ENCODE measurements around the gene TMPRSS7. TPM values are rescaled to one million over a fixed set of nuclear protein-coding genes. Genes with fewer than 3 reads are reported as not detected.
A peak's percentile ranks its signal among the peaks of the same experiment; 100 is the strongest.

Gene TMPRSS7, protein sequence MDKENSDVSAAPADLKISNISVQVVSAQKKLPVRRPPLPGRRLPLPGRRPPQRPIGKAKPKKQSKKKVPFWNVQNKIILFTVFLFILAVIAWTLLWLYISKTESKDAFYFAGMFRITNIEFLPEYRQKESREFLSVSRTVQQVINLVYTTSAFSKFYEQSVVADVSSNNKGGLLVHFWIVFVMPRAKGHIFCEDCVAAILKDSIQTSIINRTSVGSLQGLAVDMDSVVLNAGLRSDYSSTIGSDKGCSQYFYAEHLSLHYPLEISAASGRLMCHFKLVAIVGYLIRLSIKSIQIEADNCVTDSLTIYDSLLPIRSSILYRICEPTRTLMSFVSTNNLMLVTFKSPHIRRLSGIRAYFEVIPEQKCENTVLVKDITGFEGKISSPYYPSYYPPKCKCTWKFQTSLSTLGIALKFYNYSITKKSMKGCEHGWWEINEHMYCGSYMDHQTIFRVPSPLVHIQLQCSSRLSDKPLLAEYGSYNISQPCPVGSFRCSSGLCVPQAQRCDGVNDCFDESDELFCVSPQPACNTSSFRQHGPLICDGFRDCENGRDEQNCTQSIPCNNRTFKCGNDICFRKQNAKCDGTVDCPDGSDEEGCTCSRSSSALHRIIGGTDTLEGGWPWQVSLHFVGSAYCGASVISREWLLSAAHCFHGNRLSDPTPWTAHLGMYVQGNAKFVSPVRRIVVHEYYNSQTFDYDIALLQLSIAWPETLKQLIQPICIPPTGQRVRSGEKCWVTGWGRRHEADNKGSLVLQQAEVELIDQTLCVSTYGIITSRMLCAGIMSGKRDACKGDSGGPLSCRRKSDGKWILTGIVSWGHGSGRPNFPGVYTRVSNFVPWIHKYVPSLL
- not detected for total RNA-seq
- not detected for polyA plus RNA-seq
- long read RNA-seq, donor 1, result 0 reads
- long read RNA-seq, donor 2, result 0 reads
- long read RNA-seq, donor 3, result 0 reads
- long read RNA-seq, donor 4, result 0 reads

DNA sequence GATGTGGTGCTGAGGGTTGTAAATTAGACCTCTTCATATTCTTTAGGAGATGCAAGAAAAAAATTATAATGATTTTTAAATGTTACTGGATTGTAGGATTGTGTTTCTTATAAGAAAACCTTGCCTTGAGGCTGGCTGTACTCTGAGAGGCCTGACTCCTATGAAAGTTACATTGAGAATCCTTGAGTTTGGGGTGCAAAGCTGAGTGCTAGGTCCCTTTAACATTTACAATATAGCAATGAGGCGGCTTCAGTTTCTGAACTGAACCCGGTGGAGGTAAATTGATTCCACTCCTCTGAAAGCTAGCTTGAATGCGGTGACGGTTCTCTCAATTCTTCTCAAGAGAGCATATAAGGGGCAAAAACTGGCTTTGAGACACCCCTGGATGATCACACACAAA is at the start of gene TMPRSS7:
TSS of gene TMPRSS7 (plus strand) at position 301 of the 400 bp plus-strand sequence. CDS start 110 bp downstream, outside the sequence.
- Histone ChIP-seq H3K4me1 (ENCODE audit: control insufficient read depth, insufficient read depth, low read length) (no peaks in the 10 kb centered on the region), H3K27ac (ENCODE audit: low read length) (no peak within 1 kb of the TSS), H3K27me3 (ENCODE audit: control insufficient read depth, insufficient read depth) (no peaks in the 10 kb centered on the region), H3K9me3 (ENCODE audit: control insufficient read depth, low read length) (no peaks in the 10 kb centered on the region), H3K4me3 (ENCODE audit: low read length) (no peak within 1 kb of the TSS)
- intact Hi-C loops (cut with DNase I), result no loop called here
- no peak for ATAC-seq
- DNase-seq, result no peak
- 96% methylated on average over 4 of the region's 4 CpGs for WGBS

DNA sequence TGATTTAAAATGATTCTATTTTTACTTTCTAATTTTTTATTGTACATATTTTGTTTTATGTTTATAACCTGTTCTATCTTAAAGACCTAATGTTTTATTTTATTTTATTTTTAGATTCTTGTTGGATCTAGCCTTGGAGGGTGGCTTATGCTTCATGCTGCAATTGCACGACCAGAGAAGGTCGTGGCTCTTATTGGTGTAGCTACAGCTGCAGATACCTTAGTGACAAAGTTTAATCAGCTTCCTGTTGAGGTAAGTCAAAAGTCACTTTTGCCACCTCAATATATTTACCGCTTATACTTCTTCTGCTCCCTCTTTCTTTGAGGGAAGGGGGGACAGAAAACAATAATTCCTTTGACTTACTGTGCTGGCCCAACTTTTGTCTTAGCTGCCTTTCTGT is 47.7 kb upstream of the TMPRSS7 start:
- intact Hi-C loops (cut with DNase I), result no loop called here
- no peak overlapping the region for H3K27ac ChIP-seq (ENCODE audit: low read length)
- H3K4me1 ChIP-seq (ENCODE audit: control insufficient read depth, insufficient read depth, low read length), result no peaks in the 10 kb centered on the region
- H3K9me3 ChIP-seq (ENCODE audit: control insufficient read depth, low read length), result no peaks in the 10 kb centered on the region
- no peak for ATAC-seq
- WGBS, result 81% methylated on average over 3 of the region's 3 CpGs
- H3K4me3 ChIP-seq (ENCODE audit: low read length), result no peak overlapping the region
- no peaks in the 10 kb centered on the region for H3K27me3 ChIP-seq (ENCODE audit: control insufficient read depth, insufficient read depth)
- DNase-seq, result no peak

DNA sequence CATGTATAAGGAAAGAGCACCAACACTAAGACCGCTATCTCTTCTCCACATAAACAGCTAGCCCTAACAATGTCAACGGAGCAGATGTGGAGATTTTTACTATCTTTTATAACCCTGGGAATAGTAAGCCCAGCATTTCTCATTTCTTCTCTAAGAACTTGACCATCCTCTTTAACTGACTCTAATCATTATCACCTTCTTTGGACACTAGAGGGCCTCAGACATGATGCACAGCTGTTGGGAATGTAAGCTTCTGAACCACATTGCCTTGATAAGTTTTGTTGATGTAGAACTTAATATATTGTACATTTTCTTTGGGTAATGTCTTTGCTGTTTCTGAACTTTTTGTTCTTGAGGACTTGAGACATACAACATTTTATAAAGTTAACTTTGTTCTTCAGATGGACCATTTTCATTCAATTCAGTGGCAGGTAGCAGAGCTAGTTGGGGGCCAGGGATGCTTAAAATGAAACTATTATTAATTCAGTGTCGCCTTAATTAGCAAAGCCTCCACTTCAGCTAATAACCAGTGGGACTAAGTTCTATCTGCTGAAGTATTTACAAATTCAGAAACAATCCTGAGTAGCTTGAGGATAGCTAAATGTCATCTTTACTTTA is 45.4 kb upstream of the TMPRSS7 start:
- no peaks in the 10 kb centered on the region for H3K4me1 ChIP-seq (ENCODE audit: control insufficient read depth, insufficient read depth, low read length)
- WGBS, result 53% methylated on average over 3 of the region's 3 CpGs
- no peak overlapping the region for H3K4me3 ChIP-seq (ENCODE audit: low read length)
- H3K27me3 ChIP-seq (ENCODE audit: control insufficient read depth, insufficient read depth), result no peaks in the 10 kb centered on the region
- no peak overlapping the region for H3K27ac ChIP-seq (ENCODE audit: low read length)
- no peaks in the 10 kb centered on the region for H3K9me3 ChIP-seq (ENCODE audit: control insufficient read depth, low read length)
- DNase-seq (no peak), ATAC-seq (peak; percentile 81 to 84)
- intact Hi-C loops (cut with DNase I), result no loop called here

DNA sequence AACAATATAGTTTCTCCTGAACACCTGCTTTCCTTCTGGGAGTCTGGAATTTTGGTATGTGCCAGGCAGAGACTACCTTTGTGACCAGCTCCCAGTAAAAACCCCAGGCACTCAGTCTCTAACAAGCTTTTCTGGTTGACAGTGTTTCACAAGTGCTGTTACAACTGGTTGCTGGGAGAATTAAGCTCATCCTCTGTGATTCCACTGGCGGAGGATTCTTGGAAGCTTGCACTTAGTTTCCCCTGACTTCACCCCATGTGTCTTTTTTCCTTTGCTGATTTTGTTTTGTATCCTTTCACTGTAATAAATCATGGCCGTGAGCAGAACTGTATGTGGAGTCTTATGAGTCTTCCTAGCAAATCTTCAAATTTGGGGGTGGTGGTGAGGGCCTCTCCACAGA is 41.5 kb upstream of the TMPRSS7 start:
- intact Hi-C loops (cut with DNase I), result no loop called here
- no peak overlapping the region for H3K27ac ChIP-seq (ENCODE audit: low read length)
- WGBS, result 71% methylated on average over 2 of the region's 2 CpGs
- no peaks in the 10 kb centered on the region for H3K4me1 ChIP-seq (ENCODE audit: control insufficient read depth, insufficient read depth, low read length)
- no peaks in the 10 kb centered on the region for H3K9me3 ChIP-seq (ENCODE audit: control insufficient read depth, low read length)
- DNase-seq (no peak), ATAC-seq (no peak)
- H3K4me3 ChIP-seq (ENCODE audit: low read length), result no peak overlapping the region
- no peaks in the 10 kb centered on the region for H3K27me3 ChIP-seq (ENCODE audit: control insufficient read depth, insufficient read depth)

DNA sequence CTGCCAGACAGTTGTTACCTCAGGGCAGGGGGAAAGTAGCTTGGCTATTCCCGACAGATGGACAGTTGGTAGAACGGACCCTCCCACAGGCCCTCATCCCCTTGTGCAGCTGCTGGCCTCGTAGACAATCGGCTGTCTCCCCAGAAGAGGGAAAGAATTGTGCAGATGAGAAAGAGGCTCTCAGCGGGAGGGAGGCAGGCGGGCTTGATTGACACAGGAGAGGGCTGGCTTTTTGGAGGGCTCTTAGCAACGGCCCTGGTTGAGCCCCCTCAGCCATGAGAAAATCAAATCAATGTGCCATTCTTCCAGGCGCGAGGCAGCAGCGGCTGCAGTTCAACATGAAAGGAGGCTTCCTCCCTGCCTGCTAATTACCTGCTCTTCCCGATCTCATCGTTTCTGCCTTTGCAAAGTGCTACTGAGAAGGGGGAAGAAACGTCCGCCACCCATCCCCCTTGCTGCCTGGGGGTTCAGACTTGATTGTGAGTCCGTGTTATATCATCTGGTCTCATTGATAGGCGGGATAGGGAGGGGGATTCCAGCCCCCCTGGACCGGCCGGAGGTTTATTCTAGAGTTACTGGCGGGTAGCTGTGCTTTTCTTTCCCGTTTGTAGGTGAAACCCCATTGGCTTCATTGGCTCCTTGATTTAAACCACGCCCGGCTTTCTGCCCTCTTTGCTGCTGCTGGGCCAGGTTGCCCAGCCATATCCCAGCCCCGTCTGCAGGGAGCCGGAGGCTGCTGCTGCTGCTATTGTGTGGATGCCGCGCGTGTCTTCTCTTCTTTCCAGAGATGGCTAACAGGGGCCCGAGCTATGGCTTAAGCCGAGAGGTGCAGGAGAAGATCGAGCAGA is 35.7 kb upstream of the TMPRSS7 start, which contains the start of gene TAGLN3:
TSS of gene TAGLN3 (plus strand) at position 287 of the 848 bp plus-strand sequence. CDS start at position 788, 501 bp downstream.
- peak in 1 of 3 donors; percentile 49 for DNase-seq
- peaks cover 3% of the 10 kb centered on the region for H3K4me1 ChIP-seq (ENCODE audit: control insufficient read depth, insufficient read depth, low read length)
- peak; percentile 59 to 67 for ATAC-seq
- WGBS, result 6% methylated on average over 30 of the region's 30 CpGs
- no peak within 1 kb of the TSS for H3K27ac ChIP-seq (ENCODE audit: low read length)
- H3K27me3 ChIP-seq (ENCODE audit: control insufficient read depth, insufficient read depth), result no peaks in the 10 kb centered on the region
- H3K9me3 ChIP-seq (ENCODE audit: control insufficient read depth, low read length), result no peaks in the 10 kb centered on the region
- peak within 1 kb of the TSS; percentile 28 for H3K4me3 ChIP-seq (ENCODE audit: low read length)
- intact Hi-C loops (cut with DNase I), result loop anchor here in 1 of 4 donors (5.0 kb wide), 1 partner anchor 43 kb away; no protein-coding TSS in a partner anchor

DNA sequence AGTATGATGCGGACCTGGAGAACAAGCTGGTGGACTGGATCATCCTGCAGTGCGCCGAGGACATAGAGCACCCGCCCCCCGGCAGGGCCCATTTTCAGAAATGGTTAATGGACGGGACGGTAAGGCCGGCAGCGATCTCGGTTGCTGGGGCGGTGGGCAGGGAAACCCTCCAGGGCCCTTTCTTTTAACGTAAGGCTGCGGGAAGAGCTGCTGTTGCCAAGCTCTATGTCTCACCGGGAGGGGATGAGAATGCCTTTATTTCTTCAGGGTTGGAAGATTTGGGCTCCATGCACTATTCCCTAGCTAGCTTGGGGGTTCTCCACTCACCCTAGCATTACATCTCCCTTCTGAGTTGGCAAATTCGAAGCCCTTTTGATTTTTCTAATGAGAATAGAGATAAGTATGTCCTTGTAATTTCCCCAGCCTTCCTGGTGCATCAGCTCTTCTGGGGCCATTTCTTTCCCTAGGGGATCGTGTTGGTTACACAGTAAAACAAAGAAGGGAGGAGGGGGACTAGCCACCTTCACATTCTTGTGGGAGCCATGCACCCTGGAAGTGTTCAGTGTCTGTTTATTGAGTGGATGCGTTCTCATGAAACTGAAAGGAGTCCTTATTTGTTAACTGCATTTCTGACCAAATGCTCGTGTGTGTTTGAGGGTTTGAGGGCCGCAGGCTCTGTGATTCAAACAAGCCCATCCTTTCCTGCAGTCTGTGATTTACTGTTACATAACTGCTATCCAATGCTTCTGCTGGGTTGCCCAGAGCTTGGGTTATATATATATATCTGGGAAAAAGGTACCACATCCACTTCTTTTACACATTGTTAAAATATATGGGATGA is 34.8 kb upstream of the TMPRSS7 start:
- WGBS, result 35% methylated on average over 19 of the region's 19 CpGs
- Histone ChIP-seq H3K27ac (ENCODE audit: low read length) (no peak overlapping the region), H3K4me3 (ENCODE audit: low read length) (peak overlapping the region; percentile 28), H3K27me3 (ENCODE audit: control insufficient read depth, insufficient read depth) (no peaks in the 10 kb centered on the region), H3K9me3 (ENCODE audit: control insufficient read depth, low read length) (no peaks in the 10 kb centered on the region), H3K4me1 (ENCODE audit: control insufficient read depth, insufficient read depth, low read length) (peaks cover 3% of the 10 kb centered on the region)
- intact Hi-C loops (cut with DNase I), result loop anchor here in 1 of 4 donors (5.0 kb wide), 1 partner anchor 43 kb away; no protein-coding TSS in a partner anchor
- no peak for ATAC-seq
- no peak for DNase-seq

DNA sequence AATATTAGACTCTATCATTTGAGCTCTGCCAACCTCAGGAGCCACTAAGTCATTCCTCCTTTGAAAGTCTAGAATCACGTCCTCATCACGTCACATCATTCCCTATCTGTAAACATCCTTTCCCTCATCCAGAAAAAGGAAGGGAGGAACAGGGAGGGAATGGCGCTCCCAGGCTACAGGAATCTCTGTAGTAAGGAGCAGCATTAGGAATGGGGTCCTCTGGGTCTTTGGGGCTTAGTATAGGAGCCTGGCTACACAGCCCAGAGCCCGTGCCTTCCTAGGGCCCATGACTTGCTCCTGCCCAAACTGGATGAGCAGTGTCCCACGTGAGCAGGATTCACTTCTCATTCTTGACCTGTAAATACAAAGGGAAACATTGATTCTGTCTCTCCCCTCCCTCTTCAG is 34.2 kb upstream of the TMPRSS7 start:
- no peak for DNase-seq
- intact Hi-C loops (cut with DNase I), result no loop called here
- 90% methylated on average over 5 of the region's 5 CpGs for WGBS
- Histone ChIP-seq H3K27ac (ENCODE audit: low read length) (no peak overlapping the region), H3K4me3 (ENCODE audit: low read length) (no peak overlapping the region), H3K4me1 (ENCODE audit: control insufficient read depth, insufficient read depth, low read length) (peaks cover 3% of the 10 kb centered on the region), H3K9me3 (ENCODE audit: control insufficient read depth, low read length) (no peaks in the 10 kb centered on the region), H3K27me3 (ENCODE audit: control insufficient read depth, insufficient read depth) (no peaks in the 10 kb centered on the region)
- ATAC-seq, result no peak

DNA sequence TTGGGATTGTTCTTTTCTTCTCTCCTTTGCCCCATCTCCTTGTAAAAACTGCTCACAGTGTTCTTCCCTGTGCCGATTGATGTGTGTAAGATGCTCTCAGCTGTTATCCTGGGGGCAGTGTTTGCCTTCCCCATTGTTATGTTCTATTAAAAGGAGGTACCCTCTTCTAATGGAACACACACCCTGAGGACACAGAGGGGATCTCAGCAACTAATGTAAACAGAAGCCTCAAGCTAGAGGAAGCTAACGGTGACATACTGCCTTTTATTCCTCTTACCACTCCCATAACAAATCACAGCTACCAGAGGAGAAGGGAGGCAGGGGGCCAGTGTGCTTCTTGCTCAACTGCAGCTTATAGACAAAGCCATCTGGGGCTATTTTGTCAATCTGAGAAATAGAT is 33.6 kb upstream of the TMPRSS7 start:
- Histone ChIP-seq H3K4me1 (ENCODE audit: control insufficient read depth, insufficient read depth, low read length) (peaks cover 3% of the 10 kb centered on the region), H3K27ac (ENCODE audit: low read length) (no peak overlapping the region), H3K27me3 (ENCODE audit: control insufficient read depth, insufficient read depth) (no peaks in the 10 kb centered on the region), H3K9me3 (ENCODE audit: control insufficient read depth, low read length) (no peaks in the 10 kb centered on the region), H3K4me3 (ENCODE audit: low read length) (no peak overlapping the region)
- intact Hi-C loops (cut with DNase I), result no loop called here
- 93% methylated on average over 2 of the region's 2 CpGs for WGBS
- ATAC-seq, result no peak
- no peak for DNase-seq

DNA sequence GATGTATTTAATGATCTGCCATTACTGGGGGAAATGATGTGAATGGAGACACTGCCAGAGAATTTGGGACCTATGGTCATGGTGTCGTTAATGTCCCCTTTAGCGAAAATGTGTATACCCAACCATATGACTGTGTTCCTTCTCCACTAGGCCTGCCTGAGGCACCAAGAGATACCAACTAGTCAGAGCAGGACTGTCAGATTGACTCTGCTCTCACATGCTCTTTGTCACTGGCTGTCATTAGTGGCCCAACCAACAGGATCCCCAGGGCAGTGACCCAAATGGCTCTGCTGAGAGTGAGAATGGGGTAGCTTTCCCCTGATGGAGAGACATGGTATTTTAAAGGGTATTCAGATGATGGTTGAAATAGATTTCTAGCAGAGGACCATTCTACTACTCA is 33.0 kb upstream of the TMPRSS7 start:
- DNase-seq, result no peak
- no peak overlapping the region for H3K27ac ChIP-seq (ENCODE audit: low read length)
- H3K4me3 ChIP-seq (ENCODE audit: low read length), result no peak overlapping the region
- no peaks in the 10 kb centered on the region for H3K9me3 ChIP-seq (ENCODE audit: control insufficient read depth, low read length)
- WGBS, result 93% methylated on average over 2 of the region's 2 CpGs
- H3K27me3 ChIP-seq (ENCODE audit: control insufficient read depth, insufficient read depth), result no peaks in the 10 kb centered on the region
- intact Hi-C loops (cut with DNase I), result no loop called here
- peaks cover 3% of the 10 kb centered on the region for H3K4me1 ChIP-seq (ENCODE audit: control insufficient read depth, insufficient read depth, low read length)
- ATAC-seq, result no peak
